NT2/D1 (cell line): ENCODE results near the gene TEX13D.

ENCODE experiments used
- SUZ12 ChIP-seq: IDR thresholded peaks from 2 replicates; pipeline ENCODE4 v1.6.1; 2011; ENCODE audit not compliant: insufficient read length, insufficient read depth; ENCODE audit errors: extremely low read depth
- YY1 ChIP-seq: IDR thresholded peaks from 2 replicates; pipeline ENCODE4 v1.6.1; 2011; ENCODE audit not compliant: insufficient read length, insufficient read depth
- ZNF274 ChIP-seq: IDR thresholded peaks from 2 replicates; pipeline ENCODE4 v1.6.1; 2011; ENCODE audit warnings: mild to moderate bottlenecking, low read depth, low read length

GRCh38 chrX:124337916-124338315, 5.5 kb downstream of the TEX13D start:
- TF ChIP-seq YY1 (no peak), SUZ12 (no peak), ZNF274 (no peak)
